ENCODE results near the gene SLC6A7. TPM values are rescaled to one million over a fixed set of nuclear protein-coding genes. Genes with fewer than 3 reads are reported as not detected.

SLC6A7 gene
- total and polyA plus RNA-seq, 7 donors = 0.46 to 10.8 (median 0.60) TPM; not detected in 4

- Histone ChIP-seq H3K27me3 (peaks cover 0 to 4% (median under 1%) of the 10 kb centered on the region in 3 donors), H3K4me1 (peaks cover 0 to 19% (median 3%) of the 10 kb centered on the region in 4 donors)
Measured at GRCh38 chr5:150161242-150162141, 28.4 kb upstream of the SLC6A7 start.

GRCh38 chr5:150162142-150162513, 27.7 kb upstream of the SLC6A7 start:
- no peak for DNase-seq
- intact Hi-C loops (cut with DNase I) = loop anchor here (10.0 kb wide), 1 partner anchor 193 kb away; the partner anchor contains the start of gene TCOF1
- Histone ChIP-seq H3K27ac (peak overlapping the region in 2 of 4 donors; percentile 7 to 89), H3K4me3 (no peak overlapping the region), H3K4me1 (peaks cover 0 to 19% (median 2%) of the 10 kb centered on the region in 4 donors), H3K9me3 (no peaks in the 10 kb centered on the region), H3K27me3 (peaks cover 2 to 10% (median 7%) of the 10 kb centered on the region in 3 donors), H3K36me3 (no peaks in the 10 kb centered on the region)
- 15 to 67% methylated on average over 3 of the region's 3 CpGs for WGBS, 2 donors
- TF ChIP-seq CTCF (IDR thresholded peaks at IDR 0.05) (no peak), EP300 (IDR thresholded peaks at IDR 0.05) (no peak), POLR2A (IDR thresholded peaks at IDR 0.05) (peak in 1 of 2 donors; percentile 58)

More at GRCh38 chr5:150161242-150162141, 28.4 kb upstream of the SLC6A7 start:
- H3K36me3 ChIP-seq = no peaks in the 10 kb centered on the region
- TF ChIP-seq POLR2A (IDR thresholded peaks at IDR 0.05) (no peak), CTCF (IDR thresholded peaks at IDR 0.05) (peak; percentile 71 to 95 (median 92))
- H3K9me3 ChIP-seq = no peaks in the 10 kb centered on the region
- no peak overlapping the region for H3K4me3 ChIP-seq
- DNase-seq = peak; percentile 89
- intact Hi-C loops (cut with DNase I) = loop anchor here (1.0 to 10.0 kb wide), 2 partner anchors 57 to 193 kb away; partner anchors contain the start of gene TCOF1
- whole genome bisulfite sequencing, 2 donors = 15 to 47% methylated on average over 14 of the region's 14 CpGs
- H3K27ac ChIP-seq = peak overlapping the region in 3 of 4 donors; percentile 85 to 92 (median 89)

GRCh38 chr5:150163035-150163434, 26.8 kb upstream of the SLC6A7 start:
- Histone ChIP-seq H3K27ac (peak overlapping the region; percentile 47 to 64 (median 56)), H3K36me3 (no peaks in the 10 kb centered on the region), H3K4me3 (no peak overlapping the region), H3K4me1 (peaks cover 0 to 16% (median 2%) of the 10 kb centered on the region in 4 donors), H3K27me3 (peaks cover 5 to 19% (median 9%) of the 10 kb centered on the region in 3 donors), H3K9me3 (no peaks in the 10 kb centered on the region)
- intact Hi-C loops (cut with DNase I) = loop anchor here (10.0 kb wide), 1 partner anchor 192 kb away; the partner anchor contains the start of gene TCOF1
- 50 to 67% methylated on average over 3 of the region's 3 CpGs for WGBS, 2 donors
- no peak for DNase-seq
- TF ChIP-seq EP300 (IDR thresholded peaks at IDR 0.05) (no peak), CTCF (IDR thresholded peaks at IDR 0.05) (no peak), POLR2AphosphoS5 (IDR thresholded peaks at IDR 0.05) (no peak), POLR2A (IDR thresholded peaks at IDR 0.05) (no peak)

- no peaks in the 10 kb centered on the region for H3K9me3 ChIP-seq
- TF ChIP-seq EP300 (IDR thresholded peaks at IDR 0.05) (no peak), CTCF (IDR thresholded peaks at IDR 0.05) (no peak), POLR2A (IDR thresholded peaks at IDR 0.05) (no peak), POLR2AphosphoS5 (IDR thresholded peaks at IDR 0.05) (no peak)
- intact Hi-C loops (cut with DNase I) = loop anchor here (10.0 kb wide), 1 partner anchor 191 kb away; the partner anchor contains the start of gene TCOF1
- peaks cover 0 to 12% (median 2%) of the 10 kb centered on the region in 4 donors for H3K4me1 ChIP-seq
- 10 to 47% methylated on average over 13 of the region's 13 CpGs for WGBS, 2 donors
- H3K27me3 ChIP-seq = peaks cover 7 to 25% (median 9%) of the 10 kb centered on the region in 3 donors
- peak; percentile 89 for DNase-seq
- H3K4me3 ChIP-seq = no peak overlapping the region
- H3K27ac ChIP-seq = peak overlapping the region; percentile 47 to 64 (median 56)
- no peaks in the 10 kb centered on the region for H3K36me3 ChIP-seq
Measured at GRCh38 chr5:150163547-150164059, 26.3 kb upstream of the SLC6A7 start.

Measured in sigmoid colon (tissue), 7 donors.